Measurements from ENCODE around the gene SPARC.

DNA sequence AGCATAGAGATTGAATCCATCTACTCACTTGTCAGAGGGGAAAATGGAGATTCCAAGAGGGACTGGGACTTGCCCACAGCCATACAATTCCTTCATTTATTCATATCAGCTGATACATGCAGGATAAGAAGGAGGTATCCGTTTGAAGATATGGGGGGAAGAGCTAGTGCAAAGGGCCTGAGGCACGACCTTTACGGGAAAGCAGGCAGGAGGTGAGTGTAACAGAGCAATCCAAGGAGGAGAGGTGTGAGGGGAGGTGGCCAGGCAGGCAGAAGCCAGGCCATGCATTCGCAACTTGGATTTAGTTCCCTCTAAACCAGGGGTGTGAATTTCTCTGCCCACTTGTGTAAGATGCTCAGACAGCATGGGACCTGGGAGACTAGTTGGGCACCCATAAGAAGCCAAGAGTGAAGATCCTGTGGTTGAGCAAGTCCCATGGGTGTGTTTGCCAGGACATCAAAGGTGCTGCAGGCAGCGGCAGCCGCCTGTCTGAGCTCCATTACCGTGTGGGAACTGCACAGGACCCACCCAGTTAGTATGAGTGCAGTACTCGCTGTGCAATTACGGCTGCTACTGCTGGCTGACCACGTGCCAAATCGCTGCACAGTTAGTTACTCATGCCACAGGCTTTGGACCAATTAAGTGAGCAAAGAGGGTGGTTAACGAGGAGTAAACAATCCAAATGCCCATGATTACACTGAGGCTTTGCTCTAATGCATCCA, 64.2 kb downstream of the SPARC start:
- TF ChIP-seq, protein P1, sequence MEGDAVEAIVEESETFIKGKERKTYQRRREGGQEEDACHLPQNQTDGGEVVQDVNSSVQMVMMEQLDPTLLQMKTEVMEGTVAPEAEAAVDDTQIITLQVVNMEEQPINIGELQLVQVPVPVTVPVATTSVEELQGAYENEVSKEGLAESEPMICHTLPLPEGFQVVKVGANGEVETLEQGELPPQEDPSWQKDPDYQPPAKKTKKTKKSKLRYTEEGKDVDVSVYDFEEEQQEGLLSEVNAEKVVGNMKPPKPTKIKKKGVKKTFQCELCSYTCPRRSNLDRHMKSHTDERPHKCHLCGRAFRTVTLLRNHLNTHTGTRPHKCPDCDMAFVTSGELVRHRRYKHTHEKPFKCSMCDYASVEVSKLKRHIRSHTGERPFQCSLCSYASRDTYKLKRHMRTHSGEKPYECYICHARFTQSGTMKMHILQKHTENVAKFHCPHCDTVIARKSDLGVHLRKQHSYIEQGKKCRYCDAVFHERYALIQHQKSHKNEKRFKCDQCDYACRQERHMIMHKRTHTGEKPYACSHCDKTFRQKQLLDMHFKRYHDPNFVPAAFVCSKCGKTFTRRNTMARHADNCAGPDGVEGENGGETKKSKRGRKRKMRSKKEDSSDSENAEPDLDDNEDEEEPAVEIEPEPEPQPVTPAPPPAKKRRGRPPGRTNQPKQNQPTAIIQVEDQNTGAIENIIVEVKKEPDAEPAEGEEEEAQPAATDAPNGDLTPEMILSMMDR (IDR thresholded peaks at IDR 0.05): no peak
- no peak for TF ChIP-seq POLR2A (IDR thresholded peaks at IDR 0.05)

Data from uterus (tissue), 2 donors.